Measurements from ENCODE around the gene AK3.
"Not testable (repeated sequence)": the region's sequence is repeated elsewhere in the genome, so short reads cannot be mapped to it uniquely, and the experiment has no call there.

AK3 gene

GRCh38 chr9:4762886-4763541 is 22.0 kb upstream of the AK3 start:
- Mint-ChIP-seq H3K36me3 (ENCODE audit: insufficient read depth) (no peaks in the 10 kb centered on the region), H3K9me3 (no peaks in the 10 kb centered on the region), H3K27ac (no peak overlapping the region), H3K27me3 (peaks cover 0 to 11% of the 10 kb centered on the region in 2 donors), H3K4me3 (peak overlapping the region in 1 of 2 donors; percentile 28), H3K4me1 (ENCODE audit: low read depth in 2 of 2) (peaks cover 6 to 12% of the 10 kb centered on the region in 2 donors)
- DNase-seq (no peak), ATAC-seq (replicated peaks) (peak; percentile 12)

GRCh38 chr9:4762108-4762885 is 21.3 kb upstream of the AK3 start:
- Mint-ChIP-seq H3K27ac (no peak overlapping the region), H3K9me3 (no peaks in the 10 kb centered on the region), H3K4me1 (ENCODE audit: low read depth in 2 of 2) (peaks cover 6 to 12% of the 10 kb centered on the region in 2 donors), H3K27me3 (peaks cover 0 to 11% of the 10 kb centered on the region in 2 donors), H3K36me3 (ENCODE audit: insufficient read depth) (no peaks in the 10 kb centered on the region), H3K4me3 (peak overlapping the region in 1 of 2 donors; percentile 28)
- DNase-seq (peak; percentile 72 to 77 (median 75)), ATAC-seq (replicated peaks) (peak; percentile 83)

- H3K9me3 Mint-ChIP-seq: no peaks in the 10 kb centered on the region
- no peak for DNase-seq
- no peak overlapping the region for H3K27ac Mint-ChIP-seq
- no peaks in the 10 kb centered on the region for H3K36me3 Mint-ChIP-seq (ENCODE audit: insufficient read depth)
- ATAC-seq (replicated peaks): no peak
- peaks cover 6 to 12% of the 10 kb centered on the region in 2 donors for H3K4me1 Mint-ChIP-seq (ENCODE audit: low read depth in 2 of 2)
- peaks cover 0 to 11% of the 10 kb centered on the region in 2 donors for H3K27me3 Mint-ChIP-seq
- H3K4me3 Mint-ChIP-seq: no peak overlapping the region
Measured at GRCh38 chr9:4760122-4760521, 19.1 kb upstream of the AK3 start.

GRCh38 chr9:4756420-4756819 is 15.4 kb upstream of the AK3 start:
- peaks cover 0 to 6% of the 10 kb centered on the region in 2 donors for H3K27me3 Mint-ChIP-seq
- H3K4me1 Mint-ChIP-seq (ENCODE audit: low read depth in 2 of 2): peaks cover 1 to 6% of the 10 kb centered on the region in 2 donors
- H3K4me3 Mint-ChIP-seq: no peak overlapping the region
- ATAC-seq (replicated peaks) (no peak), DNase-seq (no peak)
- H3K36me3 Mint-ChIP-seq (ENCODE audit: insufficient read depth): no peaks in the 10 kb centered on the region
- no peaks in the 10 kb centered on the region for H3K9me3 Mint-ChIP-seq
- no peak overlapping the region for H3K27ac Mint-ChIP-seq

GRCh38 chr9:4755026-4755609 is 14.1 kb upstream of the AK3 start:
- H3K4me3 Mint-ChIP-seq: no peak overlapping the region
- peaks cover 1 to 6% of the 10 kb centered on the region in 2 donors for H3K4me1 Mint-ChIP-seq (ENCODE audit: low read depth in 2 of 2)
- ATAC-seq (replicated peaks): no peak
- no peaks in the 10 kb centered on the region for H3K36me3 Mint-ChIP-seq (ENCODE audit: insufficient read depth)
- DNase-seq: no peak
- H3K27me3 Mint-ChIP-seq: no peaks in the 10 kb centered on the region
- H3K9me3 Mint-ChIP-seq: no peaks in the 10 kb centered on the region
- no peak overlapping the region for H3K27ac Mint-ChIP-seq

- not testable (repeated sequence) for ATAC-seq (replicated peaks); H3K27ac Mint-ChIP-seq; H3K36me3 Mint-ChIP-seq (ENCODE audit: insufficient read depth); DNase-seq; H3K4me3 Mint-ChIP-seq; H3K27me3 Mint-ChIP-seq; H3K9me3 Mint-ChIP-seq; H3K4me1 Mint-ChIP-seq (ENCODE audit: low read depth in 2 of 2)
Measured at GRCh38 chr9:4754530-4754929, 13.5 kb upstream of the AK3 start.

GRCh38 chr9:4750023-4750673 is 9.1 kb upstream of the AK3 start:
- H3K4me3 Mint-ChIP-seq: no peak overlapping the region
- ATAC-seq (replicated peaks) (peak; percentile 66), DNase-seq (peak in 2 of 3 experiments; percentile 14 to 17)
- H3K4me1 Mint-ChIP-seq (ENCODE audit: low read depth in 2 of 2): no peaks in the 10 kb centered on the region
- H3K9me3 Mint-ChIP-seq: no peaks in the 10 kb centered on the region
- H3K27me3 Mint-ChIP-seq: no peaks in the 10 kb centered on the region
- H3K36me3 Mint-ChIP-seq (ENCODE audit: insufficient read depth): no peaks in the 10 kb centered on the region
- no peak overlapping the region for H3K27ac Mint-ChIP-seq

GRCh38 chr9:4748612-4749011 is 7.6 kb upstream of the AK3 start:
- Mint-ChIP-seq H3K4me1 (ENCODE audit: low read depth in 2 of 2) (peaks cover 0 to 4% of the 10 kb centered on the region in 2 donors), H3K4me3 (no peak overlapping the region), H3K9me3 (no peaks in the 10 kb centered on the region), H3K27ac (no peak overlapping the region), H3K27me3 (no peaks in the 10 kb centered on the region), H3K36me3 (ENCODE audit: insufficient read depth) (no peaks in the 10 kb centered on the region)
- ATAC-seq (replicated peaks): no peak
- no peak for DNase-seq

GRCh38 chr9:4746278-4747030 is 5.5 kb upstream of the AK3 start:
- no peak for ATAC-seq (replicated peaks)
- Mint-ChIP-seq H3K4me3 (no peak overlapping the region), H3K9me3 (no peaks in the 10 kb centered on the region), H3K27me3 (no peaks in the 10 kb centered on the region), H3K36me3 (ENCODE audit: insufficient read depth) (no peaks in the 10 kb centered on the region), H3K27ac (no peak overlapping the region), H3K4me1 (ENCODE audit: low read depth in 2 of 2) (peaks cover 4 to 9% of the 10 kb centered on the region in 2 donors)
- DNase-seq: no peak

GRCh38 chr9:4743131-4743875 is 2.3 kb upstream of the AK3 start:
- peaks cover 3% of the 10 kb centered on the region for H3K36me3 Mint-ChIP-seq (ENCODE audit: insufficient read depth)
- H3K4me1 Mint-ChIP-seq (ENCODE audit: low read depth in 2 of 2): peaks cover 19 to 25% of the 10 kb centered on the region in 2 donors
- no peaks in the 10 kb centered on the region for H3K9me3 Mint-ChIP-seq
- no peak for ATAC-seq (replicated peaks)
- H3K27ac Mint-ChIP-seq: peak overlapping the region in 1 of 2 donors; percentile 32
- no peaks in the 10 kb centered on the region for H3K27me3 Mint-ChIP-seq
- H3K4me3 Mint-ChIP-seq: peak overlapping the region in 1 of 2 donors; percentile 57
- no peak for DNase-seq

GRCh38 chr9:4742246-4742645 is 1.2 kb upstream of the AK3 start:
- H3K27me3 Mint-ChIP-seq: no peaks in the 10 kb centered on the region
- DNase-seq (no peak), ATAC-seq (replicated peaks) (no peak)
- peak overlapping the region in 1 of 2 donors; percentile 94 for H3K27ac Mint-ChIP-seq
- H3K4me1 Mint-ChIP-seq (ENCODE audit: low read depth in 2 of 2): peaks cover 22 to 28% of the 10 kb centered on the region in 2 donors
- peaks cover 3% of the 10 kb centered on the region for H3K36me3 Mint-ChIP-seq (ENCODE audit: insufficient read depth)
- H3K9me3 Mint-ChIP-seq: no peaks in the 10 kb centered on the region
- H3K4me3 Mint-ChIP-seq: peak overlapping the region; percentile 85 to 91

- Mint-ChIP-seq H3K27ac (peak overlapping the region; percentile 39 to 94), H3K4me3 (peak overlapping the region; percentile 85 to 91), H3K4me1 (ENCODE audit: low read depth in 2 of 2) (peaks cover 25 to 33% of the 10 kb centered on the region in 2 donors), H3K9me3 (no peaks in the 10 kb centered on the region), H3K36me3 (ENCODE audit: insufficient read depth) (peaks cover 3% of the 10 kb centered on the region), H3K27me3 (no peaks in the 10 kb centered on the region)
- no peak for ATAC-seq (replicated peaks)
- DNase-seq: no peak
Measured at GRCh38 chr9:4741365-4742089, 525 bp upstream of the AK3 start.

Measured in effector memory CD8-positive, alpha-beta T cell (primary cell).